K562 (cell line): ENCODE results near the gene GPSM3. TPM values are rescaled to one million over a fixed set of nuclear protein-coding genes. Genes with fewer than 3 reads are reported as not detected.

Source experiments
- ARID1B ChIP-seq: fragments of 450-650 bp; IDR thresholded peaks from 2 replicates; pipeline ENCODE4 v1.6.1; 2016; ENCODE audit warnings: antibody characterized with exemption, mild to moderate bottlenecking, inconsistent platforms
- DPF2 ChIP-seq: fragments of 450-650 bp; IDR thresholded peaks from 2 replicates; pipeline ENCODE4 v1.6.1; 2016
- HMG20A ChIP-seq: fragments of 450-650 bp; formaldehyde crosslinking; conservative IDR thresholded peaks from 2 replicates; pipeline ENCODE4 v1.4.0; 2020; ENCODE audit warnings: mild to moderate bottlenecking, mixed read lengths
- KDM2B ChIP-seq: fragments of 250-450 bp; sonication (Bioruptor Pico); IDR thresholded peaks from 2 replicates; pipeline ENCODE4 v1.8.0; 2021; ENCODE audit warnings: mild to moderate bottlenecking, moderate library complexity
- NFRKB ChIP-seq: fragments of 450-650 bp; IDR thresholded peaks from 2 replicates; pipeline ENCODE4 v1.6.1; 2016; ENCODE audit warnings: low read depth
- NR2F6 ChIP-seq: fragments of 450-650 bp; formaldehyde crosslinking; IDR thresholded peaks from 2 replicates; pipeline ENCODE4 v1.4.0; 2020; ENCODE audit warnings: mild to moderate bottlenecking
- PHF8 ChIP-seq: fragments of 200-600 bp; sonication (generic); IDR thresholded peaks from 2 replicates; pipeline ENCODE4 v1.6.1; 2012; ENCODE audit warnings: mixed run types, mild to moderate bottlenecking, inconsistent platforms, low read length, moderate library complexity, borderline replicate concordance
- PHTF2 ChIP-seq: fragments of 250-450 bp; sonication (Bioruptor Pico); IDR thresholded peaks from 2 replicates; pipeline ENCODE4 v1.5.0; 2021; ENCODE audit warnings: mild to moderate bottlenecking
- TAF7 ChIP-seq: fragments of 450-650 bp; IDR thresholded peaks from 2 replicates; pipeline ENCODE4 v1.6.1; 2016; ENCODE audit warnings: missing genetic modification characterization, missing compliant biosample characterization
- ZBTB17 ChIP-seq: fragments of 450-650 bp; formaldehyde crosslinking; IDR thresholded peaks from 2 replicates; pipeline ENCODE4 v1.4.0; 2020; ENCODE audit warnings: mild to moderate bottlenecking
- polyA plus RNA-seq, 8 experiments: library from polyadenylated mRNA; depleted of rRNA in 4 of 8; stranded (reverse) in 5 of 8; unstranded in 3 of 8; fragments of >200 nt; fragmentation: Nextera tagmentation in 2 of 8; fragmentation: Illumina TruSeq in 1 of 8; extraction: Ambion mirVana in 2 of 8; extraction: Trizol in 1 of 8; gene quantifications; 2 replicates each; pipeline versions ENCODE4 v1.2.1 to v1.2.3, GENCODE V29; 2011 to 2014; ENCODE audit warnings: inconsistent platforms in 1 of 8, missing spikeins in 1 of 8
- total RNA-seq, 7 experiments: library from RNA; depleted of rRNA in 6 of 7; stranded (reverse); fragments of >200 nt in 6 of 7; fragmentation: Illumina TruSeq in 2 of 7; extraction: Trizol in 2 of 7; gene quantifications; 2 replicates each; pipeline versions ENCODE4 v1.2.1 to v1.2.3, GENCODE V29; 2011 to 2021; ENCODE audit warnings: low replicate concordance in 1 of 7
- TF ChIP-seq, protein P1 (sequence below): sonication (generic); formaldehyde crosslinking; IDR thresholded peaks from 2 replicates; pipeline ENCODE4 v1.8.0; 2022; ENCODE audit warnings: missing genetic modification reagents, mild to moderate bottlenecking, moderate library complexity, borderline replicate concordance
- TF ChIP-seq, protein P2 (sequence below): sonication (generic); IDR thresholded peaks from 2 replicates; pipeline ENCODE4 v1.6.1; 2016
- TF ChIP-seq, protein P3 (sequence below): sonication (generic); formaldehyde crosslinking; IDR thresholded peaks from 2 replicates; pipeline ENCODE4 v1.8.1; 2023; ENCODE audit warnings: mild to moderate bottlenecking, missing genetic modification reagents
- TF ChIP-seq, protein P4 (sequence below), 3 experiments: fragments of 200-800 bp in 1 of 3; sonication (Bioruptor generic) in 1 of 3; sonication (generic) in 1 of 3; formaldehyde crosslinking in 1 of 3; IDR thresholded peaks; 2 replicates each; pipeline versions ENCODE4 v1.6.1 to v1.8.0; 2016 to 2022; ENCODE audit warnings: mild to moderate bottlenecking in 2 of 3, missing compliant biosample characterization in 2 of 3, missing genetic modification characterization in 2 of 3, missing genetic modification reagents in 1 of 3
- TF ChIP-seq, protein P5 (sequence below), 2 experiments: fragments of 450-650 bp; IDR thresholded peaks; 2 replicates each; pipeline ENCODE4 v1.6.1; 2016

The GPSM3 gene
- total and polyA plus RNA-seq, 9 of the 15 experiments (the other 6 are each of a cell fraction or from before 2014, with no cell fraction given) = 5.3 to 42.6 (median 24.4) TPM

DNA sequence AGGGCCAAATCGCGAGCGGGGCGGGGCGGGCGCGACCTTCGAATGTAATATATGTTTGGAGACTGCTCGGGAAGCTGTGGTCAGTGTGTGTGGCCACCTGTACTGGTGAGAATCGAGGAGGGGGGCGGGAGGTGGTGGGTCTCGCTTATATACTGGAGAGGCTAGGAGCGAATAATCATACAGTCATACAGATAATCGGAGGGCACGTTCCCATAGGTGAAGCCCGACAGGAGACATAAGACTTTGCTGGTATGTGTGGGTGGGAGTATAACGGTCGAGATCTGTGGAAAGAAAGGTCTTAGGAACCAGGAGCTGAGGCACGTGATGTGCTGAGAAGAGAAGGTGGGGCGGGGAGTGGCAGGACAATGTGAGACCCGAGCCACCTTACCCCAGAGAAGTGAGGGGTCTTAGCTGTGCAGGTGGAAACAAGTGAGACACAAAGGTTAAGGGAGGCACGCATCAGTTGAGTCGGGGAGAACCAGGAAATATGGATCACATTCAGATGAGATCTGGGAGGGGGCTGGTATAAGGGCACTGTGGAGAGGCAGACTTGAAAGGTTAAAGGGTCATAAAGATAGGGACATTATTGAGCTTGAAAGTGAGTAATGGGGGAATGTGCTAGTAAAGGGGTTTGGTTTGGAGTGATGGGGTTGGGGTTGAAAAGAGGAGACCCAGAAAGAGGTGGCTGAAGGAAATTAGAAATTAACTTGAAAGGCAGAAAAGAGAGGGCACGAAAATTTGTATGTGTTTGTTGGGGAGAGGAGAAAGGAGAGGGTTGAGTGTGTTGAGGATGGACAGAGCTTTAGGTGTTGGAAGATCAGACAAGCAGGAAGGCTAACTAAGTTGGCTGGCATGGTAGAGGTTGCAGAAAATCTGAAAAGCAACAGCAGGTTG, 13.6 kb downstream of the GPSM3 start (continued):
- TF ChIP-seq TAF7 (peak; percentile 66; the same call in 1 of the 2 replicates), HMG20A (CRISPR knock-in tag) (0 out of 2 replicates have a peak, but pooled peaks have one; percentile 19), DPF2 (peak; percentile 45; the same call in 1 of the 2 replicates), NR2F6 (CRISPR knock-in tag) (0 out of 2 replicates have a peak, but pooled peaks have one; percentile 40), PHTF2 (0 out of 2 replicates have a peak, but pooled peaks have one; percentile 28), NFRKB (peak; percentile 61), PHF8 (0 out of 2 replicates have a peak, but pooled peaks have one; percentile 27), ZBTB17 (CRISPR knock-in tag) (no peak), KDM2B (CRISPR knock-in tag) (no peak), ARID1B (peak; percentile 59)
- TF ChIP-seq, protein P1, sequence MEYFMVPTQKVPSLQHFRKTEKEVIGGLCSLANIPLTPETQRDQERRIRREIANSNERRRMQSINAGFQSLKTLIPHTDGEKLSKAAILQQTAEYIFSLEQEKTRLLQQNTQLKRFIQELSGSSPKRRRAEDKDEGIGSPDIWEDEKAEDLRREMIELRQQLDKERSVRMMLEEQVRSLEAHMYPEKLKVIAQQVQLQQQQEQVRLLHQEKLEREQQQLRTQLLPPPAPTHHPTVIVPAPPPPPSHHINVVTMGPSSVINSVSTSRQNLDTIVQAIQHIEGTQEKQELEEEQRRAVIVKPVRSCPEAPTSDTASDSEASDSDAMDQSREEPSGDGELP (CRISPR knock-in tag) = 0 out of 2 replicates have a peak, but pooled peaks have one; percentile 45
- TF ChIP-seq, protein P2, sequence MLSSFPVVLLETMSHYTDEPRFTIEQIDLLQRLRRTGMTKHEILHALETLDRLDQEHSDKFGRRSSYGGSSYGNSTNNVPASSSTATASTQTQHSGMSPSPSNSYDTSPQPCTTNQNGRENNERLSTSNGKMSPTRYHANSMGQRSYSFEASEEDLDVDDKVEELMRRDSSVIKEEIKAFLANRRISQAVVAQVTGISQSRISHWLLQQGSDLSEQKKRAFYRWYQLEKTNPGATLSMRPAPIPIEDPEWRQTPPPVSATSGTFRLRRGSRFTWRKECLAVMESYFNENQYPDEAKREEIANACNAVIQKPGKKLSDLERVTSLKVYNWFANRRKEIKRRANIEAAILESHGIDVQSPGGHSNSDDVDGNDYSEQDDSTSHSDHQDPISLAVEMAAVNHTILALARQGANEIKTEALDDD = 0 out of 2 replicates have a peak, but pooled peaks have one; percentile 34
- TF ChIP-seq, protein P3, sequence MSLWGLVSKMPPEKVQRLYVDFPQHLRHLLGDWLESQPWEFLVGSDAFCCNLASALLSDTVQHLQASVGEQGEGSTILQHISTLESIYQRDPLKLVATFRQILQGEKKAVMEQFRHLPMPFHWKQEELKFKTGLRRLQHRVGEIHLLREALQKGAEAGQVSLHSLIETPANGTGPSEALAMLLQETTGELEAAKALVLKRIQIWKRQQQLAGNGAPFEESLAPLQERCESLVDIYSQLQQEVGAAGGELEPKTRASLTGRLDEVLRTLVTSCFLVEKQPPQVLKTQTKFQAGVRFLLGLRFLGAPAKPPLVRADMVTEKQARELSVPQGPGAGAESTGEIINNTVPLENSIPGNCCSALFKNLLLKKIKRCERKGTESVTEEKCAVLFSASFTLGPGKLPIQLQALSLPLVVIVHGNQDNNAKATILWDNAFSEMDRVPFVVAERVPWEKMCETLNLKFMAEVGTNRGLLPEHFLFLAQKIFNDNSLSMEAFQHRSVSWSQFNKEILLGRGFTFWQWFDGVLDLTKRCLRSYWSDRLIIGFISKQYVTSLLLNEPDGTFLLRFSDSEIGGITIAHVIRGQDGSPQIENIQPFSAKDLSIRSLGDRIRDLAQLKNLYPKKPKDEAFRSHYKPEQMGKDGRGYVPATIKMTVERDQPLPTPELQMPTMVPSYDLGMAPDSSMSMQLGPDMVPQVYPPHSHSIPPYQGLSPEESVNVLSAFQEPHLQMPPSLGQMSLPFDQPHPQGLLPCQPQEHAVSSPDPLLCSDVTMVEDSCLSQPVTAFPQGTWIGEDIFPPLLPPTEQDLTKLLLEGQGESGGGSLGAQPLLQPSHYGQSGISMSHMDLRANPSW (CRISPR knock-in tag) = 0 out of 2 replicates have a peak, but pooled peaks have one; percentile 56
- TF ChIP-seq, protein P4, sequence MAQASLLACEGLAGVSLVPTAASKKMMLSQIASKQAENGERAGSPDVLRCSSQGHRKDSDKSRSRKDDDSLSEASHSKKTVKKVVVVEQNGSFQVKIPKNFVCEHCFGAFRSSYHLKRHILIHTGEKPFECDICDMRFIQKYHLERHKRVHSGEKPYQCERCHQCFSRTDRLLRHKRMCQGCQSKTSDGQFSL (CRISPR knock-in tag; IDR thresholded peaks at IDR 0.05) = peak; percentile 19; the same call in 1 of the 2 replicates
- TF ChIP-seq, protein P4 (tag; IDR thresholded peaks at IDR 0.05) = no peak
- TF ChIP-seq, protein P5, sequence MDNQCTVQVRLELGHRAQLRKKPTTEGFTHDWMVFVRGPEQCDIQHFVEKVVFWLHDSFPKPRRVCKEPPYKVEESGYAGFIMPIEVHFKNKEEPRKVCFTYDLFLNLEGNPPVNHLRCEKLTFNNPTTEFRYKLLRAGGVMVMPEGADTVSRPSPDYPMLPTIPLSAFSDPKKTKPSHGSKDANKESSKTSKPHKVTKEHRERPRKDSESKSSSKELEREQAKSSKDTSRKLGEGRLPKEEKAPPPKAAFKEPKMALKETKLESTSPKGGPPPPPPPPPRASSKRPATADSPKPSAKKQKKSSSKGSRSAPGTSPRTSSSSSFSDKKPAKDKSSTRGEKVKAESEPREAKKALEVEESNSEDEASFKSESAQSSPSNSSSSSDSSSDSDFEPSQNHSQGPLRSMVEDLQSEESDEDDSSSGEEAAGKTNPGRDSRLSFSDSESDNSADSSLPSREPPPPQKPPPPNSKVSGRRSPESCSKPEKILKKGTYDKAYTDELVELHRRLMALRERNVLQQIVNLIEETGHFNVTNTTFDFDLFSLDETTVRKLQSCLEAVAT (IDR thresholded peaks at IDR 0.05) = peak; percentile 30 to 47; a peak in 3 of 4 replicates
